ENCODE results near the gene SNED1. TPM values are rescaled to one million over a fixed set of nuclear protein-coding genes. Genes with fewer than 3 reads are reported as not detected.

SNED1 gene
- total and polyA plus RNA-seq, 7 donors, result 0.69 to 37.1 (median 8.3) TPM

- Histone ChIP-seq H3K9me3 (no peaks in the 10 kb centered on the region), H3K27ac (no peak overlapping the region), H3K36me3 (peaks cover 0 to 4% (median 0%) of the 10 kb centered on the region in 4 donors), H3K4me3 (no peak overlapping the region), H3K27me3 (peaks cover 0 to 28% (median 20%) of the 10 kb centered on the region in 3 donors), H3K4me1 (peaks cover 0 to 17% (median 14%) of the 10 kb centered on the region in 4 donors)
- DNase-seq, result no peak
- WGBS, 2 donors, result 87 to 91% methylated on average over 9 of the region's 9 CpGs
- intact Hi-C loops (cut with DNase I), result no loop called here
- TF ChIP-seq EP300 (IDR thresholded peaks at IDR 0.05) (no peak), POLR2A (IDR thresholded peaks at IDR 0.05) (no peak), POLR2AphosphoS5 (IDR thresholded peaks at IDR 0.05) (no peak)
- TF ChIP-seq, protein P1, sequence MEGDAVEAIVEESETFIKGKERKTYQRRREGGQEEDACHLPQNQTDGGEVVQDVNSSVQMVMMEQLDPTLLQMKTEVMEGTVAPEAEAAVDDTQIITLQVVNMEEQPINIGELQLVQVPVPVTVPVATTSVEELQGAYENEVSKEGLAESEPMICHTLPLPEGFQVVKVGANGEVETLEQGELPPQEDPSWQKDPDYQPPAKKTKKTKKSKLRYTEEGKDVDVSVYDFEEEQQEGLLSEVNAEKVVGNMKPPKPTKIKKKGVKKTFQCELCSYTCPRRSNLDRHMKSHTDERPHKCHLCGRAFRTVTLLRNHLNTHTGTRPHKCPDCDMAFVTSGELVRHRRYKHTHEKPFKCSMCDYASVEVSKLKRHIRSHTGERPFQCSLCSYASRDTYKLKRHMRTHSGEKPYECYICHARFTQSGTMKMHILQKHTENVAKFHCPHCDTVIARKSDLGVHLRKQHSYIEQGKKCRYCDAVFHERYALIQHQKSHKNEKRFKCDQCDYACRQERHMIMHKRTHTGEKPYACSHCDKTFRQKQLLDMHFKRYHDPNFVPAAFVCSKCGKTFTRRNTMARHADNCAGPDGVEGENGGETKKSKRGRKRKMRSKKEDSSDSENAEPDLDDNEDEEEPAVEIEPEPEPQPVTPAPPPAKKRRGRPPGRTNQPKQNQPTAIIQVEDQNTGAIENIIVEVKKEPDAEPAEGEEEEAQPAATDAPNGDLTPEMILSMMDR (IDR thresholded peaks at IDR 0.05), result no peak
These were observed 39.1 kb downstream of the SNED1 start for GRCh38 chr2:241037498-241037897.

DNA sequence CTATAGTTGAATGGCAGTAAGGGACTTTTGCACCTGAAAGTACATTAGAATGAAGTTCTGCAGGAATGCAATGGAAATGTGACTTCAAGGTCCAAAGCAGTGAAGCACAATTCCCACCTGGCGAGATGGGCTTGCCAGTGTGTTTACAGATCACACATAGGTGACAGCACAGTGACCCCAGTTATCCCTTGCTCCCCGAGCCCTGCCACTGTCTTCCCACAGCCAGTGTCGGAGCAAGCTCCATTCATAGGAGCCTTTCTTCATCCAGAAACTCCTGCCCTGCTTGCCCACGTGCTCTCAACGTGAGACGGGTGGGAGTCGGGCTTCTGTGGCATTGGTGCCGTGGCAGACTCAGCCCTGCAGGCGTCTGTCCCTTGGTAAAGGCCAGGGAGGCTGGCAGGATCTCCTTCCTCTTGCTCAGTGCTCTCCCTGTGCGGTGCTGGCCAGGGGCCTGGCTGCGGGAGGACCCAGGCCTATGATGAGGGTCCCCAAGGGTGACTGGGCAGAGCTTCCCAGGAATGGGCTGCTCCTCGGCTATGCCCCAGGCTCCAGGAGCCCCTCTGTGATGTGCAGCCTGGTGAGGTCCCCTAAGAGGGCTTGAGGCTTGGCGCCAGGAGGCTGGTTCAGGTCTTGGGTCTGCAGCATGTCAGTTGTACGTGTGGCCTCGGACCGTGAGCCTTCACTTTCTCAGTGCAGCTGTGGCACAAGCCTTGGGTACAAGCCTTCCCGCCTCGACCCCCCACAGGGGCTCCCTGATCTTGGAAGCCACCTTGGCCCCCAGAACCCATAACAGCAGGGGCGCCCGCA, 40.2 kb downstream of the SNED1 start:
- Histone ChIP-seq H3K4me1 (peaks cover 0 to 17% (median 14%) of the 10 kb centered on the region in 4 donors), H3K36me3 (peaks cover 0 to 4% (median 0%) of the 10 kb centered on the region in 4 donors), H3K27me3 (peaks cover 0 to 28% (median 20%) of the 10 kb centered on the region in 3 donors), H3K4me3 (no peak overlapping the region), H3K9me3 (no peaks in the 10 kb centered on the region), H3K27ac (no peak overlapping the region)
- 88 to 89% methylated on average over 20 of the region's 20 CpGs for WGBS, 2 donors
- DNase-seq, result peak; percentile 59
- TF ChIP-seq EP300 (IDR thresholded peaks at IDR 0.05), result no peak
- TF ChIP-seq, protein P1 (IDR thresholded peaks at IDR 0.05), result no peak
- TF ChIP-seq POLR2A (IDR thresholded peaks at IDR 0.05), result no peak
- TF ChIP-seq POLR2AphosphoS5 (IDR thresholded peaks at IDR 0.05), result no peak
- intact Hi-C loops (cut with DNase I), result no loop called here

DNA sequence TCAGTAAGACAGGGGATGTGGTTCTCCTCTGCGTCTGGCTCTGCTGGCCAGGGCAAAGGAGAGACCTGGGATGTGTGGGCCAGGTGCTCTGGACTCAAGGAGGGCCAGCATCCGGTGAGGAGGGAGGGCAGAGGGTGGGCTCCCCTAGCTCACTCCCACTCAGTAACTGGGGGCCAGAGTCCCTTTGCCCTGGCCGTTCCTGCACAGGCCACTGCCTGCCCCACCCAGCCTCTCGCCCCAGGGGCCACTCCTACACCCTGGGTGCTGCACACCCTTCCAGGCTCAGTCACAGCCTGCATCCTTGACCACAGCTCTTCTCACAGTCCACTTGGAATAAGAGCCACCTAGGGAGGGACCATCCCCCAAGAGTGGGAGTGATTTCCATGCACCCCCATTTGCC, 41.0 kb downstream of the SNED1 start:
- 64 to 81% methylated on average over 4 of the region's 4 CpGs for WGBS, 2 donors

DNA sequence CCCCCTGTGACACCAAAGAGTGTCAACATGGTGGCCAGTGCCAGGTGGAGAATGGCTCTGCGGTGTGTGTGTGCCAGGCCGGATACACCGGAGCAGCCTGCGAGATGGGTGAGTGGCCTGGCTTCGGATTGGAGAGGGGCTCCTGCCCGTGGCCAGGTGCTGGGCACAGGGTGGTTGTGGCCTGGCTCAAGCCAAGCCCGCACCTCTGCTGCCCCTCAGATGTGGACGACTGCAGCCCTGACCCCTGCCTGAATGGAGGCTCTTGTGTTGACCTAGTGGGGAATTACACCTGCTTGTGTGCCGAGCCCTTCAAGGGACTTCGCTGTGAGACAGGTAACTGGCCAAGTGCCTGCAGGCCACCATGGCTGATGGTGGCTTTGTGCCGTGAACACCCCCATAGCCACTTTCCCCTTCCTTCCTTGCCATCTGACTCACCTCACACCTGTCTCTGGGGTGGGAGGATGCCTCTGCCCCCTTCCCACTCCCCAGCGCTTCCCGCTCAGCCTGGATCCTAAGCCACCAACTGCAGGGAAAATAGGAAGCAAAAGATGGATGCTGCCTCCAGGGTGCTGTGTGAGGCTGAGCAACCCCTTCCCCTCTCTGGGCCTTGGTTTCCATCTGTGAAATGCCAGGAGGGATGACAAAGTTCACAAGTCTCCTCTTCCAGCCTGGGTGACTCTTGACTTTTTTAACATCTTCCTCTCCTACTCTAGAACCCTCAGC, 41.8 kb downstream of the SNED1 start:
- peaks cover 0 to 25% (median 19%) of the 10 kb centered on the region in 3 donors for H3K27me3 ChIP-seq
- TF ChIP-seq POLR2AphosphoS5 (IDR thresholded peaks at IDR 0.05) (no peak), EP300 (IDR thresholded peaks at IDR 0.05) (no peak), POLR2A (IDR thresholded peaks at IDR 0.05) (no peak)
- TF ChIP-seq, protein P1 (IDR thresholded peaks at IDR 0.05), result no peak
- H3K9me3 ChIP-seq, result peaks cover 0 to 5% (median 0%) of the 10 kb centered on the region in 4 donors
- peak; percentile 37 for DNase-seq
- peaks cover 0 to 4% (median 0%) of the 10 kb centered on the region in 4 donors for H3K36me3 ChIP-seq
- 90 to 92% methylated on average over 13 of the region's 13 CpGs for WGBS, 2 donors
- H3K4me1 ChIP-seq, result peaks cover 0 to 17% (median 14%) of the 10 kb centered on the region in 4 donors
- H3K27ac ChIP-seq, result no peak overlapping the region
- H3K4me3 ChIP-seq, result no peak overlapping the region
- intact Hi-C loops (cut with DNase I), result no loop called here

More for the DNA sequence above, 41.0 kb downstream of the SNED1 start:
- Histone ChIP-seq H3K36me3 (peaks cover 0 to 4% (median 0%) of the 10 kb centered on the region in 4 donors), H3K4me1 (peaks cover 0 to 17% (median 14%) of the 10 kb centered on the region in 4 donors), H3K4me3 (no peak overlapping the region), H3K9me3 (peaks cover 0 to under 1% (median 0%) of the 10 kb centered on the region in 4 donors), H3K27ac (no peak overlapping the region), H3K27me3 (peaks cover 0 to 28% (median 20%) of the 10 kb centered on the region in 3 donors)
- TF ChIP-seq, protein P1 (IDR thresholded peaks at IDR 0.05), result no peak
- TF ChIP-seq POLR2A (IDR thresholded peaks at IDR 0.05) (no peak), POLR2AphosphoS5 (IDR thresholded peaks at IDR 0.05) (no peak), EP300 (IDR thresholded peaks at IDR 0.05) (no peak)
- DNase-seq, result peak; percentile 40
- intact Hi-C loops (cut with DNase I), result no loop called here

All from sigmoid colon (tissue), 7 donors.